HG02973 (cell line): Measurements from ENCODE around the gene IQCH.
"Not testable (repeated sequence)": the region's sequence is repeated elsewhere in the genome, so short reads cannot be mapped to it uniquely, and the experiment has no call there.

Experiments used
- ATAC-seq: cut with Tn5 transposase; IDR thresholded peaks from one replicate; pipeline ENCODE4 v1.9.1; 2021; ENCODE audit warnings: moderate library complexity; ENCODE audit not compliant: unreplicated experiment

The IQCH gene

GRCh38 chr15:67244971-67245478 is 9.6 kb upstream of the IQCH start:
- no peak for ATAC-seq

- ATAC-seq: not testable (repeated sequence)
These were observed 8.0 kb upstream of the IQCH start for GRCh38 chr15:67246606-67247005.

- ATAC-seq: no peak
These were observed 6.5 kb upstream of the IQCH start for GRCh38 chr15:67248011-67248505.

GRCh38 chr15:67249830-67250229 is 4.8 kb upstream of the IQCH start:
- ATAC-seq: no peak

GRCh38 chr15:67251318-67251717 is 3.3 kb upstream of the IQCH start:
- ATAC-seq: no peak

- no peak for ATAC-seq
These were observed 1.5 kb upstream of the IQCH start for GRCh38 chr15:67253101-67253500.

GRCh38 chr15:67253549-67254237 is 893 bp upstream of the IQCH start:
- no peak for ATAC-seq

- no peak for ATAC-seq
These were observed 1.5 kb downstream of the IQCH start for GRCh38 chr15:67256051-67256450.

GRCh38 chr15:67258412-67258811 is 3.8 kb downstream of the IQCH start:
- not testable (repeated sequence) for ATAC-seq

GRCh38 chr15:67259379-67259778 is 4.8 kb downstream of the IQCH start:
- no peak for ATAC-seq

GRCh38 chr15:67259806-67260205 is 5.2 kb downstream of the IQCH start:
- ATAC-seq: no peak

GRCh38 chr15:67266870-67267269 is 12.3 kb downstream of the IQCH start:
- no peak for ATAC-seq

GRCh38 chr15:67267440-67267839 is 12.9 kb downstream of the IQCH start:
- ATAC-seq: no peak

GRCh38 chr15:67267951-67268941 is 13.7 kb downstream of the IQCH start:
- ATAC-seq: no peak

- no peak for ATAC-seq
These were observed 19.6 kb downstream of the IQCH start for GRCh38 chr15:67274236-67274635.

GRCh38 chr15:67276666-67277065 is 22.1 kb downstream of the IQCH start:
- ATAC-seq: no peak

GRCh38 chr15:67280217-67280616 is 25.6 kb downstream of the IQCH start:
- ATAC-seq: no peak

GRCh38 chr15:67281714-67282113 is 27.1 kb downstream of the IQCH start:
- no peak for ATAC-seq

GRCh38 chr15:67285625-67286024 is 31.0 kb downstream of the IQCH start:
- ATAC-seq: not testable (repeated sequence)

- not testable (repeated sequence) for ATAC-seq
These were observed 31.8 kb downstream of the IQCH start for GRCh38 chr15:67286400-67286799.

GRCh38 chr15:67290319-67290718 is 35.7 kb downstream of the IQCH start:
- no peak for ATAC-seq

- no peak for ATAC-seq
These were observed 41.6 kb downstream of the IQCH start for GRCh38 chr15:67296188-67296587.
